HG02798 (cell line): Measurements from ENCODE around the gene PRKCE.
"Not testable (repeated sequence)": the region's sequence is repeated elsewhere in the genome, so short reads cannot be mapped to it uniquely, and the experiment has no call there.

Source experiments
- ATAC-seq: cut with Tn5 transposase; IDR thresholded peaks from one replicate; pipeline ENCODE4 v1.9.1; 2021; ENCODE audit warnings: mild to moderate bottlenecking; ENCODE audit not compliant: unreplicated experiment, poor library complexity

The PRKCE gene

GRCh38 chr2:45695480-45696007 lies 44.1 kb downstream of the PRKCE start:
- peak; percentile 54 for ATAC-seq

GRCh38 chr2:45696708-45697107 lies 45.2 kb downstream of the PRKCE start:
- no peak for ATAC-seq

GRCh38 chr2:45697190-45697589 lies 45.7 kb downstream of the PRKCE start:
- ATAC-seq, result no peak

- ATAC-seq, result no peak
Measured at GRCh38 chr2:45698554-45698953, 47.1 kb downstream of the PRKCE start.

- peak; percentile 65 for ATAC-seq
Measured at GRCh38 chr2:45699032-45699658, 47.7 kb downstream of the PRKCE start.

- no peak for ATAC-seq
Measured at GRCh38 chr2:45700407-45701013, 49.0 kb downstream of the PRKCE start.

GRCh38 chr2:45705233-45705632 lies 53.8 kb downstream of the PRKCE start:
- no peak for ATAC-seq

DNA sequence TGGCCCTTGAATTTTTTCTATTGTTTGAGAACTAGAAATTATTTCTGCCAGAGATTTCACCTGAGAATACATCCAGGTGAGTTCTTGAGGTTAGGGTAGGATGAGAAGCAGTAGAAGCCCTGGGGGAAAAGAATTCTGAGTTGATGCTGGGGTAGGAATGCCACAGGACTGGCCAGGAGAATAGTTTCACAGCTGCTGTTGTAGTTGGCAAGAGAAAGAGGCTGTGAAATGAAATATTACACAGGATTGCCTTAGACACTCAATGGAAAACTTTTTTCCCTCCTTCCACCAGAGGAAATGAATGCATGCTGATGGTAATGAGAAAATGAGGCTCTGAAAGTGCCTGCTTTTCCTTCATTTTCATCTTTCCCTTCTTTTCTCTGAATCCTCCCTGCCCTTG lies 54.6 kb downstream of the PRKCE start:
- no peak for ATAC-seq

DNA sequence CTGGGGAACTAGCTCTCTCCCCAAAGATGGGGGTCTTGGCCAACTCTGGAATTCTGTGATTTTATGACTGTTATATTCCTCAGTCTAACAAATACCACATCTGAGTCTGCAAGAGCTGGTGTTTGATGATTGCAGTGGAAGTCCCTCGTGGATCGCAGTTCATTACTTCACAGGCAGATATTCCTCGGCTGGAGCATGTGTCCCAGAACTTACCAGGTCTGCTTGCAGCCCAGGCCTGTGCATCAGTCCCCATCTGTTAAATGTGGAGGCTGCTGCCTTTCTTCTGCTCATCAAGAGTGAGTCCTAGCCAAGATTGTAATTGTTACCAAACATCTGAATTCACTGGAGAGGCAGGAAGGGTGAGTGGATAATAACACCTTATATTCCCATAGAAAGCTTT lies 55.5 kb downstream of the PRKCE start:
- ATAC-seq, result no peak

- no peak for ATAC-seq
Measured at GRCh38 chr2:45707661-45708060, 56.2 kb downstream of the PRKCE start.

DNA sequence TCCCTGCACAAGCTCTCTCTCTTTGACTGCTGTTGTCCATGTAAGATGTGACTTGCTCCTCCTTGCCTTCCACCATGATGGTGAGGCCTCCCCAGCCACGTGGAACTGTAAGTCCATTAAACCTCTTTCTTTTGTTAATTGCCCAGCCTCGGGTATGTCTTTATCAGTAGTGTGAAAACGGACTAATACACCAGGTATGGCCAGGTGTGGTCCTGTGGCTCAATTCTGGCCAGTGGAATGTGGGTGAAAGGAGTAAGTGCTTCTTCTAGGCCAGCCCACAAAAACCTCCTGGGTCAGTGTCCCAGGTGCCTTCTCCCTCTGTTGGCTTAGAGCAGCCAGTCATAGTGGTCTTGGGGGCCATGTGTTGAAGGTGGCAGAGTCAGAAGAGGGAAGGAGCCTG lies 57.0 kb downstream of the PRKCE start:
- no peak for ATAC-seq

GRCh38 chr2:45709137-45709536 lies 57.7 kb downstream of the PRKCE start:
- no peak for ATAC-seq

GRCh38 chr2:45710468-45710867 lies 59.0 kb downstream of the PRKCE start:
- ATAC-seq, result no peak

GRCh38 chr2:45711224-45711623 lies 59.7 kb downstream of the PRKCE start:
- no peak for ATAC-seq

DNA sequence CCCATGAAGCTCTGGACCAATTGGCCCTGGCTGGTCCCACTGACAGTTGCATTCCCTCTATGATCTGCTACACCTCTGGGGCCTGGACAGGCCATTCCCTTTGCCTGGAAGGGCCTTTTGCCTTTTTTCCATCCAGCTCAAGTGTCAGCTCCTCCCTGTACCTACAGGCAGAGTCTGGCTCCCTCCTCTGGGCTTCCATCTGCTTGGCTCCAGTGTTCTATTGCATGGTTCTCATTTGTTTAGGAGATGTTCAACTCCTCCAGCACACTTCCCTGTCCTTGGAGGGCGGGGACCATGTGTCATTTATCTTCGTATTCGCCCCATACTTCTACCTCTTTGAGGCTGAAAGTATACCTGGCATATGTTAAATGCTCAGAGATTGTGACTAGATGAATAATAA lies 61.1 kb downstream of the PRKCE start:
- no peak for ATAC-seq

- no peak for ATAC-seq
Measured at GRCh38 chr2:45713136-45713535, 61.7 kb downstream of the PRKCE start.

GRCh38 chr2:45713591-45713990 lies 62.1 kb downstream of the PRKCE start:
- no peak for ATAC-seq

DNA sequence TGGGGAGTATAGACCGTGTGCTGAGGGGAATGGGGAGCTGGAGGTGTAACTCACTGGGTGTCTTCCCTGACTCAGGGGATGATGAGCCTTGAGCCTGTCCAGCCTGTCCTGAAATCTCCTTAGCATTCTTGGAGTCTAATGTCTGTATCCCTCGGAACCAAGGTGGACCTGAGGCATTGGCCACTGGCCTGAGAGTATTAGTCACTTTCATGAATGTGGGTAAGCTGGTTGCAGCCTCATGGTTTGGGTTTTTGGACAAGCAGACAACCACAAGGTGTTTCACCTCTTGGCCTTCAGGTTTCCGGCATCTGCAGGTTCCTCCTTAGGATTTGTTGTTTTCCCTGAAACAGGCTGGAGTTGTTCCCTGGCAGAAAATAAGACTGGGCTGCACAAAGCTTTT lies 63.2 kb downstream of the PRKCE start:
- ATAC-seq, result no peak

DNA sequence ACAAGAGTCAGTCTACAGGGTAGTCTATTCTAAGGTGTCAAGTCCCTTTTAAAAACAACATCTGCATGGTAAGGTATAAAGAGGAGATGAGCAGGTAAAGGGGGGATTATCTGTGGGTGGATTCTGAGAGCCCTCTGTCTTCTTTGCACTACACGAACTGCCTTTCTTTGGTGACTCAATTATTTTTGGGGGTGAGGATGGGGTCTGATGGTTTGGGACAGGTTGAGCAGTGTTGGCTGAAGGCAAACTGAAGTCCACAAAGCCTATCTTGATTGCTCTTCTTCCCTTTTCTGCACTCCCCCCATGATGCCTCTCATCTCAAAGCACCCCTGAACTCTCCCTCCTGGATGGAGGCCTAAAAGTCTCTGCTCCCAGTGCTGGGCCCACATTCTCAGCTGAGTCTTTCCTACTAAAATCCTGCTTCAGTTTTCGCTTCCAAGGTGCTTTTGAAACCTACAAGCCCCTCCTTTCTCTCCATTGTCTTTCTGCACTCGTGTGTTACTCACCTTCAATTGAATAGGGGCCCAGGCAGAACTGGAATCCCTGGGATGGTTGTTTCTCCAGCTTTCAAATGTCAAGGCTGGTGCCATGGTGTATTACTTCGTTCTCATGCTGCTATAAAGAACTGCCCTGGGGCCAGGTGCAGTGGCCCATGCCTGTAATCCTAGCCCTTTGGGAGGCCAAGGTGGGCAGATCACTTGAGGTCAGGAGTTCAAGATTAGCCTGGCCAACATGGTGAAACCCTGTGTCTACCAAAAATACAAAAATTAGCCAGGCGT lies 64.3 kb downstream of the PRKCE start:
- no peak for ATAC-seq

DNA sequence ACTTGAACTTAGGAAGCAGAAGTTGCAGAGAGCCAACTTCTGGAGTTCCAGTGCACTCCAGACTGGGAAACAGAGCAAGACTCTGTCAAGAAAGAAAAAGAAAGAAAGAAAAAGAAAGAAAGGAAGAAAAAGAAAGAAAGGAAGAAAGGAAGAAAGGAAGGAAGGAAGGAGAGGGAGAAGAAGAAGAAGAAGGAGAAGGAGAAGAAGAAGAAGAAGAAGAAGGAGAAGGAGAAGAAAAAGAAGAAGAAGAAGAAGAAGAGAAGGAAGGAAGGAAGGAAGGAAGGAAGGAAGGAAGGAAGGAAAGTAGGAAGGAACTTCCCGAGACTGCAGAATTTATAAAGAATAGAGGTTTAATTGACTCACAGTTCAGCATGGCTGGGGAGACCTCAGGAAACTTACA lies 65.0 kb downstream of the PRKCE start:
- not testable (repeated sequence) for ATAC-seq

DNA sequence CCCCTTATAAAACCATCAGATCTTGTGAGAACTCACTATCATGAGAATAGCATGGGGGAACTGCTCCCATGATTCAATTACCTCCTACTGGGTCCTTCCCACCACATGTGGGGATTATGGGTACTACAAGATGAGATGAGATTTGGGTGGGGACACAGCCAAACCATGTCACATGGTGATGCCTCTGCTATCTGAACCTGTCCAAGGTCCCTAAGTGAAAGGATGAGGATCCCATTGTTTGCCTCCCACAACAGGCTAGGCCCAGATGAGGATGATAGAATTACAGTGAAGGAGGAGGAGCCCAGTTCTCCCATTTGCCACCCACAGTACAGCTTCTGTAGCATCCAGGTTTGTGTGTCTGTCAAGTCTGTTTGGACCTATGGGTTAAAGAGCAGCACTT lies 65.4 kb downstream of the PRKCE start:
- no peak for ATAC-seq
